Measurements from ENCODE around the gene EIF2S1. TPM values are rescaled to one million over a fixed set of nuclear protein-coding genes. Genes with fewer than 3 reads are reported as not detected.

EIF2S1 gene
- total RNA-seq, 1 experiment from 2014 or later = 415 TPM

GRCh38 chr14:67389275-67389674, 29.1 kb downstream of the EIF2S1 start:
- intact Hi-C loops (cut with micrococcal nuclease) = no loop called here
- CTCF ChIA-PET = no interaction called here

GRCh38 chr14:67389811-67390534, 29.8 kb downstream of the EIF2S1 start:
- ChIA-PET POLR2A (ENCODE audit: unreplicated experiment) (no interaction called here), CTCF (interaction anchor here (0.6 kb wide), 1 partner anchor 30 kb away, joined by 4 read pairs; the partner anchor contains the start of gene ATP6V1D)
- no peaks in the 10 kb centered on the region for H3K9me3 ChIP-seq (ENCODE audit: low read length)
- H3K4me3 ChIP-seq (ENCODE audit: low read length) = no peak overlapping the region
- TF ChIP-seq EZH2 (IDR thresholded peaks at IDR 0.05; ENCODE audit: low read length, unreplicated experiment) = no peak
- no peak for TF ChIP-seq CTCF (conservative IDR thresholded peaks at IDR 0.05; ENCODE audit: low read depth, low read length)
- no peak for TF ChIP-seq EZH2phosphoT487 (IDR thresholded peaks at IDR 0.05; ENCODE audit: borderline replicate concordance, low read length)
- peaks cover 4% of the 10 kb centered on the region for H3F3A ChIP-seq (ENCODE audit: low read length, unreplicated experiment)
- DNase-seq (no peak), ATAC-seq (no peak)
- no peak overlapping the region for H3K4me2 ChIP-seq (ENCODE audit: low read length)
- H3K4me1 ChIP-seq (ENCODE audit: insufficient read depth, low read length) = peaks cover 28% of the 10 kb centered on the region
- 0 out of 2 replicates have a peak, but pooled peaks cover 5% of the 10 kb centered on the region for H4K20me1 ChIP-seq (ENCODE audit: low read length)
- no TSS peak for BruUV-seq (replicated peaks)
- H3K27me3 ChIP-seq (ENCODE audit: low read length) = no peaks in the 10 kb centered on the region
- H3K27ac ChIP-seq (ENCODE audit: low read length) = no peak overlapping the region
- intact Hi-C loops (cut with micrococcal nuclease) = no loop called here
- H3K36me3 ChIP-seq (ENCODE audit: low read depth, low read length) = peaks cover 29% of the 10 kb centered on the region
- H2AFZ ChIP-seq (ENCODE audit: low read length) = no peak overlapping the region
- no peak overlapping the region for H3K9ac ChIP-seq (ENCODE audit: low read length)
- no peaks in the 10 kb centered on the region for H3K9me2 ChIP-seq (replicated peaks; ENCODE audit: low read length)
- no peaks in the 10 kb centered on the region for H3K79me2 ChIP-seq (ENCODE audit: low read length)

More at GRCh38 chr14:67389275-67389674, 29.1 kb downstream of the EIF2S1 start:
- Histone ChIP-seq H3K9me3 (ENCODE audit: low read length) (no peaks in the 10 kb centered on the region), H3K27ac (ENCODE audit: low read length) (no peak overlapping the region), H3K4me1 (ENCODE audit: insufficient read depth, low read length) (peaks cover 33% of the 10 kb centered on the region), H3K9me2 (replicated peaks; ENCODE audit: low read length) (no peaks in the 10 kb centered on the region), H3K36me3 (ENCODE audit: low read depth, low read length) (peaks cover 36% of the 10 kb centered on the region), H3K4me2 (ENCODE audit: low read length) (no peak overlapping the region), H3K27me3 (ENCODE audit: low read length) (no peaks in the 10 kb centered on the region), H2AFZ (ENCODE audit: low read length) (no peak overlapping the region), H4K20me1 (ENCODE audit: low read length) (0 out of 2 replicates have a peak, but pooled peaks cover 5% of the 10 kb centered on the region), H3K9ac (ENCODE audit: low read length) (no peak overlapping the region), H3K4me3 (ENCODE audit: low read length) (no peak overlapping the region), H3F3A (ENCODE audit: low read length, unreplicated experiment) (peaks cover 4% of the 10 kb centered on the region), H3K79me2 (ENCODE audit: low read length) (no peaks in the 10 kb centered on the region)
- DNase-seq (no peak), ATAC-seq (no peak)
- TF ChIP-seq EZH2 (IDR thresholded peaks at IDR 0.05; ENCODE audit: low read length, unreplicated experiment) (no peak), CTCF (conservative IDR thresholded peaks at IDR 0.05; ENCODE audit: low read depth, low read length) (no peak), EZH2phosphoT487 (IDR thresholded peaks at IDR 0.05; ENCODE audit: borderline replicate concordance, low read length) (no peak)
- BruUV-seq (replicated peaks) = no TSS peak
- POLR2A ChIA-PET (ENCODE audit: unreplicated experiment) = no interaction called here

- CTCF ChIA-PET = no interaction called here
These were observed 31.1 kb downstream of the EIF2S1 start for GRCh38 chr14:67391268-67391667.

More at GRCh38 chr14:67391268-67391667, 31.1 kb downstream of the EIF2S1 start:
- Histone ChIP-seq H3K9ac (ENCODE audit: low read length) (no peak overlapping the region), H3K79me2 (ENCODE audit: low read length) (no peaks in the 10 kb centered on the region), H3K4me1 (ENCODE audit: insufficient read depth, low read length) (peaks cover 20% of the 10 kb centered on the region), H3K27me3 (ENCODE audit: low read length) (no peaks in the 10 kb centered on the region), H3K4me2 (ENCODE audit: low read length) (no peak overlapping the region), H3F3A (ENCODE audit: low read length, unreplicated experiment) (peaks cover 2% of the 10 kb centered on the region), H3K27ac (ENCODE audit: low read length) (no peak overlapping the region), H3K9me2 (replicated peaks; ENCODE audit: low read length) (no peaks in the 10 kb centered on the region), H3K36me3 (ENCODE audit: low read depth, low read length) (peaks cover 16% of the 10 kb centered on the region), H3K9me3 (ENCODE audit: low read length) (no peaks in the 10 kb centered on the region), H4K20me1 (ENCODE audit: low read length) (0 out of 2 replicates have a peak, but pooled peaks cover 5% of the 10 kb centered on the region), H3K4me3 (ENCODE audit: low read length) (no peak overlapping the region), H2AFZ (ENCODE audit: low read length) (no peak overlapping the region)
- TF ChIP-seq EZH2 (IDR thresholded peaks at IDR 0.05; ENCODE audit: low read length, unreplicated experiment) (no peak), CTCF (conservative IDR thresholded peaks at IDR 0.05; ENCODE audit: low read depth, low read length) (no peak), EZH2phosphoT487 (IDR thresholded peaks at IDR 0.05; ENCODE audit: borderline replicate concordance, low read length) (no peak)
- DNase-seq = no peak
- no TSS peak for BruUV-seq (replicated peaks)
- no peak for ATAC-seq
- POLR2A ChIA-PET (ENCODE audit: unreplicated experiment) = no interaction called here
- intact Hi-C loops (cut with micrococcal nuclease) = no loop called here
